Activated naive CD4-positive, alpha-beta T cell treated with anti-CD3 and anti-CD28 coated beads, Interleukin-2, amount 50 U/mL, for 24 hours (primary cell): ENCODE measurements around the gene NTN4.
"Not testable (repeated sequence)": the region's sequence is repeated elsewhere in the genome, so short reads cannot be mapped to it uniquely, and the experiment has no call there.

Experiments used
- H3K27ac Mint-ChIP-seq: one replicate; pipeline ENCODE4 v1.8.0; 2021; ENCODE audit warnings: mild to moderate bottlenecking, mixed read lengths
- H3K27me3 Mint-ChIP-seq: one replicate; pipeline ENCODE4 v1.8.0; 2021; ENCODE audit warnings: mixed read lengths
- H3K36me3 Mint-ChIP-seq: one replicate; pipeline ENCODE4 v1.8.0; 2021; ENCODE audit warnings: mixed read lengths
- H3K4me1 Mint-ChIP-seq: one replicate; pipeline ENCODE4 v1.8.0; 2021; ENCODE audit warnings: mixed read lengths
- H3K4me3 Mint-ChIP-seq: one replicate; pipeline ENCODE4 v1.8.0; 2021; ENCODE audit warnings: mild to moderate bottlenecking, mixed read lengths
- H3K9me3 Mint-ChIP-seq: one replicate; pipeline ENCODE4 v1.8.0; 2021; ENCODE audit warnings: mixed read lengths

The NTN4 gene

DNA sequence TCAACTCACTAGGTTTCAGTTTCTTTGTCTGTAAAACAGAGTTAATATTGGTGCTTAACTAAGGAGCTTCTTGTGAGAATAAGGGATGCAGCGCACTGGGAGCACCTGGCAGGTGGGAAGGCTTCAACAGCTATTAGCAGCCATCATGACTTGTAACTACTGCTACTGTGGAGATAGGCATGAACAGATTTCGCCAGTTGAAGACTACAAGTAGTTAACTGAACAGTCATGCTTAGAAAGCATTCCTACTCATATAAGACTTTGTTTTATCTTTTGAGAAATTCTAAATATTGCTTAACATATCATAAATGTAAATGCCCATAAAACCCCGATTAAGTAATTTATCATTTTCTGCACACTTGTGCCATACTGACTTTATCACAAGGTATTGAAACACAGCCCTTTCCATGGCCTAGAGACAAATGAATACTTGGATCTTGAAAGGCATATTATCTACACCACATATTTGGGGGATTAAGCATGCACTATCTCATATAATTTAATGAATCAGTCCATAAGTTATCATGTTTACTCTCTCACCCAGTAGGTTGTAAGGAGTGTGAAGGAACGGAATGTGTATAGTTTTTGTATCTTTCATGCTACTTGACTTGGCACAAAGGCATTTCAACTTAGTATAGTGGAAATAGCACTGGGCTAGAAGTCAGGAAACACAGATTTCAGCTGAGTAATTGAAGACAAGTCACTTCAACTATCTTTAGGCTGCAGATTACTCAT lies 16.1 kb downstream of the NTN4 start:
- H3K4me1 Mint-ChIP-seq, result no peaks in the 10 kb centered on the region
- H3K27ac Mint-ChIP-seq, result no peak overlapping the region
- H3K9me3 Mint-ChIP-seq, result no peaks in the 10 kb centered on the region
- H3K36me3 Mint-ChIP-seq, result peaks cover 1% of the 10 kb centered on the region
- H3K27me3 Mint-ChIP-seq, result peaks cover 18% of the 10 kb centered on the region
- H3K4me3 Mint-ChIP-seq, result no peak overlapping the region

GRCh38 chr12:95773320-95773719 lies 17.2 kb downstream of the NTN4 start:
- Mint-ChIP-seq H3K4me3 (no peak overlapping the region), H3K36me3 (peaks cover 1% of the 10 kb centered on the region), H3K4me1 (no peaks in the 10 kb centered on the region), H3K9me3 (no peaks in the 10 kb centered on the region), H3K27ac (no peak overlapping the region), H3K27me3 (peaks cover 18% of the 10 kb centered on the region)

- Mint-ChIP-seq H3K4me1 (no peaks in the 10 kb centered on the region), H3K36me3 (peaks cover 1% of the 10 kb centered on the region), H3K4me3 (no peak overlapping the region), H3K9me3 (no peaks in the 10 kb centered on the region), H3K27me3 (peaks cover 12% of the 10 kb centered on the region), H3K27ac (no peak overlapping the region)
Measured at GRCh38 chr12:95767703-95768102, 22.9 kb downstream of the NTN4 start.

DNA sequence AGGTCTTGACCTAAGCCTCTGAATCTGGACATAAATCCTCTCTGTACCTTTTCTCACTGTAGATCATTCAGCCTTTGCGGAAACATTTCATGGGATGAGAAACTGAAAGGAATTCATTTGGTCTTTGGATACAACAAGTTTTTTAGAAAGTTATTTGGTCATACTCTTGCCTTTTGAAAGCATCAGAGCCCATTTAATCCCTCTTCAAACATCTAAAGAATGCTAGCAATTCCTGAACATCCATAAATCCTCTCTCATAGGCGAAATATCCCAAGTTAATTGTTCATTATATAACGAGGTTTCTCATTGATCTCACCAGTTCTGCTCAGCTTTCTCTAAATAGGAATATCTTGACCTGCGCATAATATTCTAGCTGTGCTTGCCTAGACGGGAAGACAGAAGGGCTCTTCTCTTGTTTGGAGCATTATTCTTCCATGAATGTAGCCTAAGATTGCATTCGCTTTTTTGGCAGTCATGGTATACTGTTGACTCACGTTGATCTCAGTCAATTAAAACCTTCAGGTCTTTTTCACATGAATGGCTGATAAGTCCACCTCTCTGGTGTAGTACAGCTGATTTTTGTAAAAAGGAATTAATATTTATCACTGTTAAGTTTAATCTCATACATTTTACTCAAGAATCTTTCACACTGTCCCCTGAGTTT lies 24.1 kb downstream of the NTN4 start:
- no peaks in the 10 kb centered on the region for H3K9me3 Mint-ChIP-seq
- peaks cover 11% of the 10 kb centered on the region for H3K27me3 Mint-ChIP-seq
- H3K4me3 Mint-ChIP-seq, result no peak overlapping the region
- H3K4me1 Mint-ChIP-seq, result no peaks in the 10 kb centered on the region
- no peaks in the 10 kb centered on the region for H3K36me3 Mint-ChIP-seq
- H3K27ac Mint-ChIP-seq, result no peak overlapping the region

DNA sequence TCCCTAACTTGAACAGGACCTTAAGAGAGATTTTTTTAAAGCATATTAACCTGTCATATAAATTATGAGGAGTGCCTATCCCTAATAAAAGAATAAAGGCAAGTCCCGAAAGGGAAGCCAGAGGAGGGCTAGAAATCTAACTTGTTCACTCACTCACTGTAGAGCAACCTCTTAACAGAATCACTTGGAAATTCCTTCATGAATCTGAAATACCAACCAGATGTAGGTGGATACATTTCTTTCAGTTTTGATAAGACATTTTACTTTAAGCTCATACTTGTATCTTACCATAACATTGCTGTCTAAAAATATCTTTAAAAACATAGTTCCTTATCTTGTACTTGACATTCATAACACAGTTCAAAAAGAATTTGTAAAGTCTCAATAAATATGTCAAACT lies 25.7 kb downstream of the NTN4 start:
- Mint-ChIP-seq H3K4me1 (no peaks in the 10 kb centered on the region), H3K4me3 (no peak overlapping the region), H3K36me3 (no peaks in the 10 kb centered on the region), H3K27ac (no peak overlapping the region), H3K27me3 (peaks cover 10% of the 10 kb centered on the region), H3K9me3 (no peaks in the 10 kb centered on the region)

GRCh38 chr12:95763809-95764253 lies 26.7 kb downstream of the NTN4 start:
- no peak overlapping the region for H3K27ac Mint-ChIP-seq
- no peaks in the 10 kb centered on the region for H3K9me3 Mint-ChIP-seq
- no peak overlapping the region for H3K4me3 Mint-ChIP-seq
- no peaks in the 10 kb centered on the region for H3K4me1 Mint-ChIP-seq
- peaks cover 5% of the 10 kb centered on the region for H3K27me3 Mint-ChIP-seq
- no peaks in the 10 kb centered on the region for H3K36me3 Mint-ChIP-seq

- no peak overlapping the region for H3K4me3 Mint-ChIP-seq
- no peaks in the 10 kb centered on the region for H3K4me1 Mint-ChIP-seq
- no peak overlapping the region for H3K27ac Mint-ChIP-seq
- H3K36me3 Mint-ChIP-seq, result no peaks in the 10 kb centered on the region
- peaks cover 5% of the 10 kb centered on the region for H3K27me3 Mint-ChIP-seq
- no peaks in the 10 kb centered on the region for H3K9me3 Mint-ChIP-seq
Measured at GRCh38 chr12:95762123-95762785, 28.3 kb downstream of the NTN4 start.

DNA sequence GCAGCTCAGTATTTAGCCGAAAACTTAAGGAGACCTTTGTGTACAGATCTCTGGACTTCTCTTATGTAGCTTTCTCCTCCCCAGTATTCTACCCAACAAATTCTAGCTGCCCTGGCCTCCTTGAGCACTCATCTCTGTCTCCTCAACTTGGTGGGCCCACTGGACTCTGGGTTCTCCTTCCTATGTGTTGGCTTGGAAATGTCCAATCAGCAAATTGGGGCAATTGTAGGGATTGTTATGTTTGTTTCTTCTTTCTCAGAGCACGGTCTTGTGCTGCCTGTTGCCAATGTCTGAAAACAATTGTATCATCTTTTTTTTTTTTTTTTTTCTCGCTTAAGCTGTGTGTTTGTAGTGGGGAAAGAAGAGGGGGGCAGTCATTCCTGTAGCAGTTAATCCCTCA lies 30.2 kb downstream of the NTN4 start:
- Mint-ChIP-seq H3K27me3 (peaks cover 6% of the 10 kb centered on the region), H3K4me1 (no peaks in the 10 kb centered on the region), H3K36me3 (no peaks in the 10 kb centered on the region), H3K27ac (no peak overlapping the region), H3K9me3 (no peaks in the 10 kb centered on the region), H3K4me3 (no peak overlapping the region)

- H3K27ac Mint-ChIP-seq, result no peak overlapping the region
- H3K27me3 Mint-ChIP-seq, result peaks cover 6% of the 10 kb centered on the region
- H3K36me3 Mint-ChIP-seq, result no peaks in the 10 kb centered on the region
- no peaks in the 10 kb centered on the region for H3K9me3 Mint-ChIP-seq
- H3K4me3 Mint-ChIP-seq, result no peak overlapping the region
- H3K4me1 Mint-ChIP-seq, result no peaks in the 10 kb centered on the region
Measured at GRCh38 chr12:95759718-95760117, 30.8 kb downstream of the NTN4 start.

DNA sequence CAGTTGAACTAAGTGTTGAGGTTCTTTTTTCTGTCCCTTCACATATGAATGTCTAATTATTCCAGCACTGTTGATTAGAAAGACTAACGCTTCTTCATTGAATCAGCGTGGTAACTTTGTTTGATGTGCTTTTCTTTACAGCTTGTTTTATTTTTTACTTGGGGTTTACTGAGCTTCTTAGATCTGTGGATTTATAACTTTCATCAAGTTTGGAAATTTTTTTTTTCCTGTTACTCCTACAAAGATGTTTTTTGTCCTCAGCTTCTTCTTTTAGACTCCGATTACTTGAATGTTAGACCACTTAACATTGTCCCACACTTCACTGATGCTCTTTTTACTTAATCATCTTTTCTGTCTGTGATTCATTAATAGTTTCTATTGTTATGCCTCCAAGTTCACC lies 31.5 kb downstream of the NTN4 start:
- Mint-ChIP-seq H3K9me3 (no peaks in the 10 kb centered on the region), H3K36me3 (no peaks in the 10 kb centered on the region), H3K4me3 (no peak overlapping the region), H3K27me3 (peaks cover 6% of the 10 kb centered on the region), H3K27ac (no peak overlapping the region), H3K4me1 (no peaks in the 10 kb centered on the region)

- H3K4me3 Mint-ChIP-seq, result no peak overlapping the region
- no peaks in the 10 kb centered on the region for H3K36me3 Mint-ChIP-seq
- H3K27me3 Mint-ChIP-seq, result peaks cover 3% of the 10 kb centered on the region
- H3K27ac Mint-ChIP-seq, result no peak overlapping the region
- H3K4me1 Mint-ChIP-seq, result no peaks in the 10 kb centered on the region
- H3K9me3 Mint-ChIP-seq, result no peaks in the 10 kb centered on the region
Measured at GRCh38 chr12:95756362-95756761, 34.2 kb downstream of the NTN4 start.

DNA sequence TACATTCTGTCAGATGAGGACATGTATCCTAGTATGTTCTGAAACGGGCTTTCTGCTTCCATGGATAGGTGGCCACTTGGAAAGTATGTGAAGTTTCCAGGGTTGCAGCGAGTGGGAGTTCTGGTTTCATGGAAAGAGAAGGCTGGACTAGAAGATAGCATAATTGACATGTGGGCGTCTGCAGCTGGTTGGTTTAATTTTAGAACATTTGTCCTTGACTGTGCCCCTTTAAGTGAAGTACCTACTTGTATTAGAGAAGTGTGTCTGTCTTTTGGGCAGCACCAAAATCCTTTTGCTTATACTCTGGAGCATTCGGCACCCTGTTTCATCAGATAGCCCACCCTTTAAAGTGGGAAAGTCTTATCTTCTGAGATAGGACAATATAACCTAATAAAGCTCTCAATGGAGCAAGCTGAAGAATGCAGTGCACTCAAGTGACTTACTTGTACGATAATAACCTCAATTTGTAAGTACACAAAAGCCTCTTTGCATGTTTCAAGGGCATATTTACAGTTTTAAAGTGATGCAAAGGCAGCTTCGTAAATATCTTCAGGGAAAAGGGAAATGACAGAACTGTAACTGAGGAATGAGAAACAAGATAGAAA lies 35.2 kb downstream of the NTN4 start:
- Mint-ChIP-seq H3K9me3 (no peaks in the 10 kb centered on the region), H3K27me3 (peaks cover 1% of the 10 kb centered on the region), H3K4me1 (no peaks in the 10 kb centered on the region), H3K27ac (no peak overlapping the region), H3K36me3 (no peaks in the 10 kb centered on the region), H3K4me3 (no peak overlapping the region)

DNA sequence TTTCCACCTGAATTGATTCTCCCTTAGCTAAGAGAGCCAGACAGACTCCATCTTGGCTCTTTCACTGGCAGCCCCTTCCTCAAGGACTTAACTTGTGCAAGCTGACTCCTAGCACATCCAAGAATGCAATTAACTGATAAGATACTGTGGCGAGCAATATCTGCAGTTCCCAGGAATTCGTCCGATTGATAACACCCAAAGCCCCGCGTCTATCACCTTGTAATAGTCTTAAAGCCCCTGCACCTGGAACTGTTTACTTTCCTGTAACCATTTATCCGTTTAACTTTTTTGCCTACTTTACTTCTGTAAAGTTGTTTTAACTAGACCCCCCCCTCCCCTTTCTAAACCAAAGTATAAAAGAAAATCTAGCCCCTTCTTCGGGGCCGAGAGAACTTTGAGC lies 44.5 kb downstream of the NTN4 start:
- H3K27me3 Mint-ChIP-seq, H3K4me1 Mint-ChIP-seq, H3K36me3 Mint-ChIP-seq, H3K4me3 Mint-ChIP-seq, H3K27ac Mint-ChIP-seq: not testable (repeated sequence)
- H3K9me3 Mint-ChIP-seq, result peaks cover 17% of the 10 kb centered on the region

DNA sequence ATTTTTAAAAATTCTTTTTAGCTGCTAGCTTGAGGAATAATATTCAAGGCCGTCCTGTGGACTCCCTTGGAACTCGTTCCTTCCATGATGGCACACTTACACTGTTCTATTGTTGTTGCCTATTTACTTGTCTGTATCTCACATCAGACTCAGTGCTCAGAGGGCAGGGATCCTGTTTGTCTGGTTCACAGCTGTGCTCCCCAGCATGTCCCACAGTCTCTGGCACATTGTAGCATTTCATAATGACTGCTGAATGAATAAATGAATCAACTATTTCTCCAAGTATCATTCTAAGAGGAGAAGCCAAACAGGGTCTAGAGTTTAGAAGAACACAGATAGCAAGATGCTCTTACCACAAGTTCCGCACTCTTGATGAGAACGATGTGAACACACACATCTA lies 48.0 kb downstream of the NTN4 start:
- Mint-ChIP-seq H3K4me1 (no peaks in the 10 kb centered on the region), H3K27me3 (peaks cover 6% of the 10 kb centered on the region), H3K36me3 (peaks cover 2% of the 10 kb centered on the region), H3K9me3 (peaks cover 17% of the 10 kb centered on the region), H3K27ac (no peak overlapping the region), H3K4me3 (no peak overlapping the region)

DNA sequence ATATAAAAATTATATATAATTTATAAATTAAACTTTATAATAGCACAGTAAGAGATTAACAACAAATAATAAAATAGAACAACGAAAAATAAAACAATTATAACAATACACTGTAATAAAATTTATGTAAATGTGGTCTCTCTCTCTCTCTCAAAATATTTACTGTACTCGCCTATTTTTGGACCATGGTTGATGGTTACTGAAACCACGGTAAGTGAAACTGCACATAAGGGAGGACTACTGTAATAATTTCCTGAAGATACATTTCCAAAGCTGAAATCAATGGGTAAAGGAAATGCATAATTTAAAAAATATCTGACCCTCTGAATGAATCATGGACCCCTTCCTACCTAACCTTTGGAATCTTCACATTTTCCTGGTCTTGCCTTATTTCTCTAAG lies 48.9 kb downstream of the NTN4 start:
- Mint-ChIP-seq H3K4me1 (no peaks in the 10 kb centered on the region), H3K27ac (no peak overlapping the region), H3K27me3 (peaks cover 6% of the 10 kb centered on the region), H3K36me3 (peaks cover 2% of the 10 kb centered on the region), H3K9me3 (peaks cover 17% of the 10 kb centered on the region), H3K4me3 (no peak overlapping the region)

- Mint-ChIP-seq H3K27ac (no peak overlapping the region), H3K4me1 (no peaks in the 10 kb centered on the region), H3K4me3 (no peak overlapping the region), H3K36me3 (peaks cover 2% of the 10 kb centered on the region), H3K9me3 (peaks cover 13% of the 10 kb centered on the region), H3K27me3 (no peaks in the 10 kb centered on the region)
Measured at GRCh38 chr12:95740751-95741150, 49.8 kb downstream of the NTN4 start.
